ENCODE data around the gene RORB.

DNA sequence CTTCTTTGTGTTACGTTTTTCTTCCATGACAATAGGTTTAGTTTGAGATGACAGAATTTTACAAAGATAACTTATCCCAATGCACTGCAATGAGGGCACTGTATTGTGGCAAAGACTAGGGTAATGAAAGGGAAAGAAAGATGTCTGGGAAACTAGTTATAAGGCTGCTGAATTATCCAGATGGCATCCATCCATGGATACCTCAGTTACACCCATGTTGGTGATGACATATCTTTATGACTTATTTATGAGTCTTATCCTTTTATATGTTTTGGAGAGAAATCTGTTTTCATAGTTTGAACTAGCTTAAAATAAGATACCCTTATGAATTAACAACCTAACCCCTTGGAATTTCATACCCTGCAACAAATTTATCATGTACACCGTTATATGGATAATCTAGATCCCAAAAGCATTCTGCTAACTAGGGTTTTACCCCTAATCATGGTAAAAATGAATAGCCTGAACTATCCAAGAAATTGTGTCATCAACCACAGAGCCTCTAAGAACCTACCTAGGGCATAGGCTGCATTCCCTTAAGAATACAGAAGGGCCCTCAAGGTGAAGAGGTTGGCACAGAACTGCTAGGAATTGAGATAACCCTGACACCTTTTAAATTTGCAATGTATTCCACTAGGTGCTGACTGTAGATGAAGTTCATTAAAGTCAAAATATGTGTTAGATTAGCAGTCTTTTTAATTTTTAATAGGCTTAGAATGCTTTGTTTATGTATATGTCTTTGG lies 49.5 kb upstream of the RORB start:
- TF ChIP-seq CTCF (IDR thresholded peaks at IDR 0.05) (no peak), POLR2A (IDR thresholded peaks at IDR 0.05) (no peak)

Data from Peyer's patch (tissue), 4 donors.